Activated CD4-positive, alpha-beta T cell treated with anti-CD3 and anti-CD28 coated beads, Interleukin-2, amount 10 ng/mL, durations not matched to agents 24 days and 14 days (primary cell): ENCODE measurements around the gene TRPV5. TPM values are rescaled to one million over a fixed set of nuclear protein-coding genes. Genes with fewer than 3 reads are reported as not detected.

Experiments
- DNase-seq: peaks from one replicate; pipeline ENCODE4 v3.0.0; 2022
- H3K27ac Mint-ChIP-seq: one replicate; pipeline ENCODE4 v1.8.0; 2022; ENCODE audit warnings: mild to moderate bottlenecking, mixed read lengths
- H3K27me3 Mint-ChIP-seq: one replicate; pipeline ENCODE4 v1.8.0; 2022; ENCODE audit warnings: mixed read lengths
- H3K36me3 Mint-ChIP-seq: one replicate; pipeline ENCODE4 v1.8.0; 2022; ENCODE audit warnings: low read depth, mild to moderate bottlenecking, mixed read lengths
- H3K4me1 Mint-ChIP-seq: one replicate; pipeline ENCODE4 v1.8.0; 2021; ENCODE audit warnings: mixed read lengths
- H3K4me3 Mint-ChIP-seq: one replicate; pipeline ENCODE4 v1.8.0; 2022; ENCODE audit warnings: mild to moderate bottlenecking, moderate library complexity, mixed read lengths
- H3K9me3 Mint-ChIP-seq: one replicate; pipeline ENCODE4 v1.8.0; 2021; ENCODE audit warnings: mixed read lengths
- intact Hi-C: fragments of 100-400 bp; cut with micrococcal nuclease; formaldehyde crosslinking; loops from one replicate; pipeline ENCODE4 v1.15.1; 2023
- total RNA-seq: library from RNA; stranded (reverse); gene quantifications from 2 replicates; pipeline ENCODE4 v1.2.3, GENCODE V29; 2022

TRPV5 gene
- total RNA-seq, 1 donor from 2014 or later = not detected

- DNase-seq = no peak
- Mint-ChIP-seq H3K27me3 (peaks cover 8% of the 10 kb centered on the region), H3K27ac (no peak overlapping the region), H3K9me3 (no peaks in the 10 kb centered on the region), H3K4me1 (no peaks in the 10 kb centered on the region), H3K36me3 (no peaks in the 10 kb centered on the region), H3K4me3 (no peak overlapping the region)
- intact Hi-C loops = no loop called here
Observed at GRCh38 chr7:142896151-142896550, 37.4 kb downstream of the TRPV5 start.

- DNase-seq = no peak
- H3K9me3 Mint-ChIP-seq = no peaks in the 10 kb centered on the region
Observed at GRCh38 chr7:142894985-142895593, 38.5 kb downstream of the TRPV5 start.

DNA sequence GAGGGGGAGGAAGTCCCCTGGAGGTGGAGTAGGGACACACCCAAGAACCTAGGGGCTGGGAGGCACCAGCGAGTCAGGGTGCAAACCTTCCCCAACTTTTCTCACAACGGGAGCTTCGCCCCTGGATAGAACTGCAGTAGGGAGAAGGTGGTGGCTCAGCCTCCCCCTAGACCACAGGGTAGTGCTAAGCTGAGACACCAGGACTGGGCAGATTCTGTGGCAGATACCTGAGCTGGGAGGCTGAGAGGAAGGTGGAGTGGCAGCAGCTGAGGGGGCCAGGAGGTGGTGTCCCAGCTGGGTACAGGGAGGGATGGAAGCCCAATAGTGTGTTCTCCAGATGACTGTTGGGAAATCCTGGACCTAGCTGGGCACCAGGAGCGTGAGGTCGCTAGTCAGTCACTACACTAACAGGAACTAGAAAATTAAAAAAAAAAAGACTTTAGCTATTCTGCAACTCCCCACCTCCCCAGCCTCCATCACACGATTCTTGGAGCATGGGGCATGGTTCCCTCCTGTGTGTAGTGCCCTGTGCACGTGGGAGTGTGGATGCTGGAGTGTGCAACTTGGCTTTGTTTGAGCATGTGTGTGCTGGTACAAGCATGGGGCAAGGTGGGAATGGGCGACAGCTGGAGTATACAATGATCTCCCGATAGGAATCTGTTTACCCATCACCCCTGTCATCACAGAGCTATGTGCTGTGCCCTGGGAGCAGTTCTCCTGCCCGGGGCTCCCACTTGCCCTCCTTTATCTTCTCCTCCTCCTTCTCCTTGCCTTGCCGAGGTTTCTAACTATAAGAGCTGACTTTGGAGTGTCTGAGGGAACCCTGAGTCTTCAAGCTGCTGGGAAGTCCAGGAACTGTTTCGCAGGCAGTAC lies 39.2 kb downstream of the TRPV5 start:
- Mint-ChIP-seq H3K27ac (no peak overlapping the region), H3K9me3 (no peaks in the 10 kb centered on the region), H3K4me1 (no peaks in the 10 kb centered on the region), H3K27me3 (peaks cover 4% of the 10 kb centered on the region), H3K4me3 (no peak overlapping the region), H3K36me3 (no peaks in the 10 kb centered on the region)
- intact Hi-C loops = no loop called here
- DNase-seq = no peak

More at GRCh38 chr7:142894985-142895593, 38.5 kb downstream of the TRPV5 start:
- intact Hi-C loops = no loop called here
- H3K36me3 Mint-ChIP-seq = no peaks in the 10 kb centered on the region
- peaks cover 8% of the 10 kb centered on the region for H3K27me3 Mint-ChIP-seq
- no peak overlapping the region for H3K4me3 Mint-ChIP-seq
- no peak overlapping the region for H3K27ac Mint-ChIP-seq
- no peaks in the 10 kb centered on the region for H3K4me1 Mint-ChIP-seq

GRCh38 chr7:142892951-142893350 lies 40.6 kb downstream of the TRPV5 start:
- no peak for DNase-seq
- intact Hi-C loops = no loop called here
- H3K36me3 Mint-ChIP-seq = no peaks in the 10 kb centered on the region
- H3K4me1 Mint-ChIP-seq = no peaks in the 10 kb centered on the region
- H3K9me3 Mint-ChIP-seq = no peaks in the 10 kb centered on the region
- H3K27ac Mint-ChIP-seq = no peak overlapping the region
- no peak overlapping the region for H3K4me3 Mint-ChIP-seq
- H3K27me3 Mint-ChIP-seq = peaks cover 4% of the 10 kb centered on the region

DNA sequence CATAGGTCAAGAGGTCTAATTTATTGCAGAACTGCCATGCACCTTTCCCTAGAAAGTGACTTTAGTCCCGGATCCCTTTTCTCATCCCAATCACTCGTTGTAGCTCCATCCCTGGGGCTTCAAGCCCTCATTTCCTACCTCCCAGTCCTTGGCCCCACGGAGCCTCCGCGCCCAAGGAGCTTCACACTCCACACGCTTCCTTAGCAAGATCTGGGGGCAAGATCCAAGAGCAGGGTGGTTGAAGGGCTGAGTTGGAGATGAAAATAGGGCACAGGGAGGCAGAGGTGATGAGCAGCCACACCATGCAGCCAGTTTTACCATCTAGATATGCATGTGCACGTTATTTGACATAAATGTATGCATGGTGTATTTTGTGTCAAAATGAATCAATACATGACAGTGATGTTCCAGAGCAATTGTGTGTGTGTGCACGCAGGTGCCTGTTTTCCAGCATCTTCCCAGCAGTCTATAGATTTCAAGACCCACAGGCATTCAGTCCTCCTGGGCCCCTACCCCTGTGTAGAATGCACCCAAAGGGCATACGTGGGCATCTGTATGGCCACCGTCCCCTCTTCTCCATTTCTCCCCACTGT lies 42.0 kb downstream of the TRPV5 start:
- intact Hi-C loops = no loop called here
- Mint-ChIP-seq H3K27ac (no peak overlapping the region), H3K4me1 (no peaks in the 10 kb centered on the region), H3K36me3 (no peaks in the 10 kb centered on the region), H3K27me3 (no peaks in the 10 kb centered on the region), H3K4me3 (no peak overlapping the region), H3K9me3 (no peaks in the 10 kb centered on the region)
- no peak for DNase-seq

DNA sequence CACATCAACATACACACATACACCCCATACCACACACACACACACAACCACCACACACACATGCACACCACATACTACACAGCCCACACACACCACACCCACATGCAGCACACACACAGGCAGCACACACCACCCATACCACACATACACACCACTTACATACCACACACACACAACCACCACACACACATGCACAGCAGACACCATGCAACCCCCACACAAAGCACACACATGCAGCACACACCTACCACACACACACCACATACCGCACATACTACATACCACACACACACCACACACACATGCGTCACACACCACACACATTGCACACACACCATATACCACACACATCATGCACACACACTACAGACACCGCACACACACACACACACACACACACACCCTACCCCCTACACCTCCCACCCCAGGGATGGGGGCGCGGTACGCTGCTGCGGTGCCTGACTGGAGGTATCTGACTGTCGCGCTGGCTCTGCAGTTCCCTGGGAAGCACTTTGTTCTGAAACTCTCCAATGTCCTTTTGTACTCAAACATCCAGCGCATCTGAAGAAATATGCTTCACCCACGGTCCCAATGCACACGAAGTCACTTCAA lies 42.6 kb downstream of the TRPV5 start:
- Mint-ChIP-seq H3K36me3 (no peaks in the 10 kb centered on the region), H3K27ac (no peak overlapping the region), H3K9me3 (no peaks in the 10 kb centered on the region), H3K4me1 (no peaks in the 10 kb centered on the region), H3K4me3 (no peak overlapping the region), H3K27me3 (no peaks in the 10 kb centered on the region)
- no peak for DNase-seq
- intact Hi-C loops = no loop called here

GRCh38 chr7:142889816-142890215 lies 43.7 kb downstream of the TRPV5 start:
- Mint-ChIP-seq H3K4me1 (no peaks in the 10 kb centered on the region), H3K27ac (no peak overlapping the region), H3K27me3 (no peaks in the 10 kb centered on the region), H3K36me3 (no peaks in the 10 kb centered on the region), H3K9me3 (no peaks in the 10 kb centered on the region), H3K4me3 (no peak overlapping the region)
- no peak for DNase-seq
- intact Hi-C loops = no loop called here

- no peak for DNase-seq
- no peaks in the 10 kb centered on the region for H3K4me1 Mint-ChIP-seq
- no peaks in the 10 kb centered on the region for H3K9me3 Mint-ChIP-seq
- H3K36me3 Mint-ChIP-seq = no peaks in the 10 kb centered on the region
- no peak overlapping the region for H3K4me3 Mint-ChIP-seq
- no peaks in the 10 kb centered on the region for H3K27me3 Mint-ChIP-seq
- intact Hi-C loops = no loop called here
- no peak overlapping the region for H3K27ac Mint-ChIP-seq
Observed at GRCh38 chr7:142887282-142888015, 46.1 kb downstream of the TRPV5 start.

DNA sequence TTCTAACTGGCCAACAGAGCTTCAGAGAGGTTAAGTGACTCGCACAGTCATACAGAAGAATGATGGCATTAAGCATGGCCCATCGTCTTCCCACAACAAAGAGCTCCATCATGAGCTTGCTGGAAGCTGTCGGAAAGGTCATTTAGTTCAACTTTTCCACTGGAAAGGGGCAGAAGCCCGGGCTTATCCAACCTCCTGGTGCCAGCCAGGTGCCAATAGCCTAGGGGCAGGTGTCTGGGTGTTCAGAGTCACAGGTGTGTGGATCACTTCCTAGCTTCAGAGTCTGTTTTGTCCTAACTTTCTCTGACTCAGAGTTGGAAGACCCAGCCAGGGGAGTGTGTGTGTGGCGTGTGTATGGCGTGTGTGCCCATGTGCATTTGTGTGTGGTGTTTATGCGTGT lies 46.7 kb downstream of the TRPV5 start:
- H3K27ac Mint-ChIP-seq = no peak overlapping the region
- no peaks in the 10 kb centered on the region for H3K9me3 Mint-ChIP-seq
- intact Hi-C loops = no loop called here
- H3K4me3 Mint-ChIP-seq = no peak overlapping the region
- H3K4me1 Mint-ChIP-seq = no peaks in the 10 kb centered on the region
- H3K27me3 Mint-ChIP-seq = no peaks in the 10 kb centered on the region
- DNase-seq = no peak
- H3K36me3 Mint-ChIP-seq = no peaks in the 10 kb centered on the region

GRCh38 chr7:142885311-142886230 lies 48.0 kb downstream of the TRPV5 start, which contains the start of gene TRPV6:
Gene TRPV6 (minus strand): TSS chr7:142885745.
- DNase-seq = no peak
- intact Hi-C loops = no loop called here
- no peak within 1 kb of the TSS for H3K4me3 Mint-ChIP-seq
- no peak within 1 kb of the TSS for H3K27ac Mint-ChIP-seq
- no peaks in the 10 kb centered on the region for H3K9me3 Mint-ChIP-seq
- no peaks in the 10 kb centered on the region for H3K4me1 Mint-ChIP-seq
- H3K27me3 Mint-ChIP-seq = no peaks in the 10 kb centered on the region
- no peaks in the 10 kb centered on the region for H3K36me3 Mint-ChIP-seq

DNA sequence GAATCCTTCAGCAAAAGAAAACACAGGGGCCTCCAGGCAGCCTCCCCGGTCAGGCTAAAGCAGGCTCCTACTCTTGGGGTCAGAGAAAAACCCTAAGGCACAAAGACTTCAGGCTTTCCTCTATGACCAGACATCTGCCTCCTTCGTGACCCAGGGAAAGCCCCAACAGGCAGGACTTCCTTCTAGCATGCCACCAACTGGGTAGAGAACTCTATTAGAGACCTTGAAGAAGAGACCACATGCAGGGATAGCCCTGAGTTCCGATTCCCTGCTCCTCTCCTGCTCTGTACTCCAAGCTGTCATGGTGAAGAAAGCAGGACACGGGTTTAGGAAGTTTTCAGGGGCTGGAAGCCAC lies 49.3 kb downstream of the TRPV5 start:
- no peak for DNase-seq
- H3K4me3 Mint-ChIP-seq = no peak overlapping the region
- no peak overlapping the region for H3K27ac Mint-ChIP-seq
- H3K27me3 Mint-ChIP-seq = peaks cover 9% of the 10 kb centered on the region
- intact Hi-C loops = no loop called here
- no peaks in the 10 kb centered on the region for H3K4me1 Mint-ChIP-seq
- no peaks in the 10 kb centered on the region for H3K36me3 Mint-ChIP-seq
- no peaks in the 10 kb centered on the region for H3K9me3 Mint-ChIP-seq

- no peak overlapping the region for H3K4me3 Mint-ChIP-seq
- intact Hi-C loops = no loop called here
- H3K9me3 Mint-ChIP-seq = no peaks in the 10 kb centered on the region
- H3K36me3 Mint-ChIP-seq = no peaks in the 10 kb centered on the region
- DNase-seq = no peak
- peaks cover 9% of the 10 kb centered on the region for H3K27me3 Mint-ChIP-seq
- H3K4me1 Mint-ChIP-seq = no peaks in the 10 kb centered on the region
- H3K27ac Mint-ChIP-seq = no peak overlapping the region
Observed at GRCh38 chr7:142883571-142884285, 49.8 kb downstream of the TRPV5 start.
